Femur (tissue), 1 donor: ENCODE measurements around the gene ABCA1.
"Not testable (repeated sequence)": the region's sequence is repeated elsewhere in the genome, so short reads cannot be mapped to it uniquely, and the experiment has no call there.

Experiments used
- DNase-seq: peaks from one replicate; pipeline ENCODE4 v3.0.0-alpha.2; 2017

Gene ABCA1

DNA sequence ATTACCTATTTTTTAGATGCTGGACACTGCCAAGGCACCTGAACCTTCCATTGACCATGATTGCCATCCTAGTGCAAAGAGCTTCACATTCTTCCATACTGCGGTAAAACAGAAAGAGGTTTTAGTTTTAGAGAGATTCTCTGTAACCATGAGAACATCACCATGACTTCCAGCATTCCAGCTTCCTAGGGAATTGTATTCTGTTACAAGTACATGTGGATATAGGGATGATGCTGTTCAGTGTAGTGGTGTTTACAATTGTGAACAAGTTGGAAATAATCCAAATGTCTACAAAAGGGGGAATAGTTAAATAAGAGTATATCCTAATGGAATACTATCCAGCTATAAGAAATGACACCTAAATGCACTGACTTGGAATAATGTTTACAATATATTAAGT is 141.7 kb downstream of the ABCA1 start:
- DNase-seq: no peak

DNA sequence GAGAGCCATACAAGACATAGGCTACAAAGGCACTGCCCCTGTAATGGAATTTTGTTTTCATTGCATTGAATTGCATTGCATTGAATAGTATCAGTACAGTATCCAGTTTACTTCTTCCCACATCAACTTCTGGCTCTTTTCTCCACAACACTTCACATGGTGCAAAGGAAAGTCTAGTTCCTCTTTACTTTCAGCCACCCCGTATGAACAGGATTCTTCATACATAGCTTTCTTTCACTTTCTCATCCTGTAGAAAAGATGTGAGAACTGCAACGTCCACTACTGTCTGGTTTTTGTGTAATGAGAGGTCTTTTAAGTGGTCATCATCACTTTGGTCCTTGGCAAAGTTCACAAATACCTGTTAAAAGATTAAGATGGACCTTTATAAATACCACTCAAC is 143.9 kb downstream of the ABCA1 start:
- no peak for DNase-seq

DNA sequence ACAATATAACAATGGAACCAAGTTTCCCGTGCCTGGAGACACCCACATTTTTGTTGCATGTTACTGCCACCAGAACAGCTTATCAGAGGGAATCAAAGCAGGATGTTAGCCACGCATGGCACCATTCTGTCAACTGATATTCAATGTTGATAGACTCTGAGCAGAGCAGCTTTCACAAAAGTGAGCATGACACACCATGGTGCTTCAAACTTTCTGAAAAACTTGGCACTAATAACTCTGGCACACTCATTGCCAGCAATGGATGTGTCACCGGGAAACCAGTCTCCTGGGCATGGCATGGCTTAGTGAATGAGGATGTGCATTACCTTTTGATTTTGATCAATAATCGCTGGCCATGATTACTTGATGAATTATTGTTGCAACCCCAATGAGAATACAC is 144.4 kb downstream of the ABCA1 start:
- no peak for DNase-seq

DNA sequence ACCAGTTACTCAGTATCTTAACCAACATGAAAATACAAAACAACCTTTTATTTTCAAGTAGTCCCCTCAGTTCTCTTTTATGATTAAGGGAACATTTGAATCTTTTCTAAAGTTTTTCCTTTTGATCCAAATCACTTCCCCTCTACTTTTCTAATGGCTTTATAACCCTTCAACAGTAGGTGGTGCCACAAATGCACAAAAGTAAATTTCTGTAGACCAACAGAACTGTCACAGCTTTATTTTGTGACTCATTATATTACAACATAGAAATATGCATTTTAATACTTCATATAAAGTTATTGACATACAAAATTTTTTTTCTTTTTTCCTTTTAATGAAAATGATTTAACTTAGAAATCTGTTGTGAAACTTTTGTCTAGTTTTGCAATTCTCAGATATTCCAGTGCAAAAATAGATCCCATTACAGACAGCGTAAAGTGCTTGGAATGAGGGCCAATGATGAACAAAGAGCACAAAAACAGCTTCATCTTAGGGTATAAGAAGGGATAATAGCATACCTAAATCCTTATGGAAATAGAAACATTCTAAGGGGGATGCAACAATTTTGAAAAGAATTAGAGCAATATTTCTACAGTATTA is 147.1 kb downstream of the ABCA1 start:
- no peak for DNase-seq

DNA sequence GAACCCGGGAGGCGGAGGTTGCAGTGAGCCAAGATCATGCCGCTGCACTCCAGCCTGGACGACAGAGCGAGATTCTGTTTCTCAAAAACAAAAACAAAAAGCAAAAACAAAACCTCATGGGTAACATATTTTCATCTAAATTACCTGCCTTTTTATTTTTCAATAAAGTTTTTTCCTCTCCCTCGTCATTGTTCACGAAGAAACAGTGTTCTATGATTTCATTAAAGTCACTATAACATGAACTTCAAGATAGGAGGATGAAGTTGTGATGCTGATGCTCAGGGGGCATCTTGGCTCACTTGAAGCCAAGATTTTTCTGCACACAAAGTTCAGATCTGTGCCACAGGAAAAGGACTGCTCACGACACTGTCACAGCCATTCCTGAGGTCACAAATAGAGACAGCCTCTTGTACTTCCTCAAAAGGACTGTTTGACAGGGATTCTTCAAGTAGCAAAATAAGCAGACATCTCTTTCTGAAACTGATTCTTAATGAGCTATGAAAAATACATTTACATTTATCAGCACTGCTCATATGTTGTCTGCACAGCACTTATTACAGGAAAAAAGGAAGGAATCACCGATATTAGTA is 147.9 kb downstream of the ABCA1 start:
- no peak for DNase-seq

DNA sequence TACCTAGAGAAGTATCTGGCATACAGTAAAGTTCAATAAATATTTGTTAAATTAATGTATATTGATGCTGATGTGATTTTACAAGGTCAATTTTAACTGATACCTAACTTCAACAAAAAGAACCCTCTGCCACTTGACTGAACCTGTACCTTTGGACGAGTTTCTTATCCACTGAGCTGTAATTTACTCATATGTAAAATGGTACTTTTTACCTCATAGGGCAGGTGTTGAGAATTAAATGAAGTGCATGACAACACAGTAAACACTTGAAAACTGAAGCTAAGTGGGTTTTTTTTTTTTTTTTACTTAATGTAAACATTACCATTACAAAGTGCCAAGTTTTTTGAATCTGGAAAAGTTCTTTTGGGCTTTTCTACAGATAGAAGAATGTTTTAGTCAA is 148.6 kb downstream of the ABCA1 start:
- DNase-seq: no peak

DNA sequence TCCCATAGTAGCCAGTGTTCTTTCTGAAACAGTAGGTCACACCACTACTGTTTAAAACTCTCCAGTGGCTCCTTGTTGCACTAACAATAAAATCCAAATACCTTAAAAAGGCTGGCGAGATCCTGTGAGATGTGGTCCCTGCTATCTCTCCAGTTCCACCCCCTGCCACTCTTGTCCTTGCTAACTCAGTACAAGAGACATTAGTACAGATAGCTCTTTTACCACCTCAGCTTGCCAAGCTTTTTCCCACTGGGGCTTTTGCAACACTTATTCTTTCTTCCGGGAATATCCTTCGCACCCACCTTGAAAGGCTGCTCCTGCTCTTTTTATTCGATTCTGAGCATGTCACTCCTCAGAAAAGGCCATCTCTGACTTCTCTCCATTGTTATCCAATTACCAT is 149.2 kb downstream of the ABCA1 start:
- DNase-seq: no peak

DNA sequence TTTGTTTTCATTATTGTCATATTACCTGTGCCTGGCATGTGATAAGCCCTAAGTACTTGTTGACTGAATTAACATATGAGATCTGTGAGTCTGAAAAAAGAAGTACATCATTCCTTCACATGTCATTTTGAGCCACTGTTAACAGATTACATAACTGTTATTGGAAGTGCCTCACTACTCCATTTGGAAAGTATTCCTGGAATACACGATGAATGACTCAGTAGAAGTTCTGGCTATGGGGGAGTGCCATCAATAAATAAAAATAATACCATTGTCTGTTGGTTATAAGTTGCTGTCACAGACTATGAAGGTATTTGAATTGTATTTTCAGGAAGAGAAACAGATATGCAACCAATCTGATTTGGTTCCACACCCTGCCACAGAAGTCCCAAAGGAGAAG is 151.2 kb downstream of the ABCA1 start:
- no peak for DNase-seq

DNA sequence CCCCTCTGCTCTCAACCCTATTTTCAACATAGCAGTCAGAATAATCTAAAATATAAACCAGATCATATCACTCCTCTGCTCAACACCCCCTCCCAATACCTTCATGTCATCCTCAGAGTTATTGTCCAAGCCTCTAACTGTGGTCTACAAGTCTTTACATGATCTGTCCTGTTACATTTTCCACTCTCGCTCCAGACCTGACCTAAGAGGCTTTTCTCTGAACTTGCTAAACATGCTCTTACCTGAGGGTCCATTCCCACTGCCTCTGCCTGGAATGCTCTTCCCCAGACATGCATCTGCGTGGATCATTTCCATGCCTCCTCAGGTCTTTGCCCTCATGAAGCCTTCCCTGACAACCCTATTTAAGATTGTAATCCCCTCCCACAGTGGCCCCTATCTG is 152.0 kb downstream of the ABCA1 start:
- DNase-seq: no peak

DNA sequence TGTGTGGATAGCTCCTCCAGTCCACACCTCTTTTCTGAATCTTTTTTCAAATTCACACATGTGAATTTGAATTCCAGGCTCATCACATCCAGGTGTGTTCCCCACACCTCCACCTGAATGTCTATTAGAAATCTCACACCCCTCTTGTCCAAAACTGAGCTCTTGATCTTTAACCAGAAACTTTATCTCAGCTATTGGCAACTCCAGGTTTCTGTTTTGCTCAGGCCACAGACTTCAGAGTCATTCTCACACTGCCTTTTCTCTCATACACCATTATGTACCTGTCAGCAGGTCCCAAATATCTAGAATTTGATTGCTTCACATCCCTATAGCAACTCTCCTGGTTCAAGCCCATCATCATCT is 152.4 kb downstream of the ABCA1 start:
- no peak for DNase-seq

DNA sequence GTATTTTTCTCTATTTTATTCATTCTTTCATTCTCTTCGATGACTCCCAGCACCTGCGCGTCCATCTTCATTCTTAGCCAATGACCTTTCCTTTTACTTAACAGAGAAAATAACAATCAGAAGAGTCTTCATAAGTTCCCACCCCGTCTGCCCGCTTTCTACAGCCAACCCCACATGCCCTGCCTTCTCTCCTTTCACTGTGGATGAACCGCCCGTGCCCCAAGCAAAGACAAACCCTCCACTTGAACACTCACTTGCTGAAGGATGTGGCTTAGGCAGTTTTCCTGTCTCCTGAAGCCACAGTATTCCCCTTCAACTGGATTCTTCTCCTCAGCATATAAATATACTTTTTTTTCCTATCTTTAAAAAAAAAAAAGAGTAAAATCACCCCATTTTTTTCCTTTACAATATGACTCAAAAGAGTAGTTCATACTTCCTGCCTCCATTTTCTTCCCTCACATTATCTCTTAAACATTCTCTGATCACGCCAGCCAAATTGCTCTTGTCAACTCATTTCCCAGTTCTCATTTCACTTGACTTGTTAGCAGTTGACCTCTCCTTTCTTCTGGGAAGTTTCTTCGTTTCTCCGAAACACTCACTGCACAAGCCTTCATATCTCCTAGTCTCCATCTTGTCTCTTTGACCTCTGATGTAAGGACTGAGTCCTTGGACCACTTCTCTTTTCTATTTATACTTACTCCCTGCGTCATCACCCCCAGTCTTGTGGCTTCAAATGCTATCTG is 153.0 kb downstream of the ABCA1 start:
- no peak for DNase-seq

DNA sequence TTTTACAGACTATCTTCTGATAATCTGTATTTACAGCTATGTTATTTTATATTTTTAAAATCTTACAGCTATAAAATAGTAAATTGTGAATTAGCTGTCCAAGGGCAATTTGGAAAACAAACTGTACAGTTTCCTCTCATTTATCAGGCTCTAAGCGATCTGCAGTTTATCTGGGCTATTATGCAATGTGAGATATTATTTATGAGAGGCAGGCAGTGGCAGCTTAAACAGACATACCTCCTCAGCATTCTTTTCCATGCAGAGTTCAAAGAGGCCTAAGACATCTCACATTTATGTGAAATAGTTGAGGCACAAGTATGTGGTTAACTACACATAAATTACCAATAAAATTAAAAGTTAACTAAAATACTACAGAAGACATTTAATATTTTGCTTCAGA is 153.8 kb downstream of the ABCA1 start:
- no peak for DNase-seq

DNA sequence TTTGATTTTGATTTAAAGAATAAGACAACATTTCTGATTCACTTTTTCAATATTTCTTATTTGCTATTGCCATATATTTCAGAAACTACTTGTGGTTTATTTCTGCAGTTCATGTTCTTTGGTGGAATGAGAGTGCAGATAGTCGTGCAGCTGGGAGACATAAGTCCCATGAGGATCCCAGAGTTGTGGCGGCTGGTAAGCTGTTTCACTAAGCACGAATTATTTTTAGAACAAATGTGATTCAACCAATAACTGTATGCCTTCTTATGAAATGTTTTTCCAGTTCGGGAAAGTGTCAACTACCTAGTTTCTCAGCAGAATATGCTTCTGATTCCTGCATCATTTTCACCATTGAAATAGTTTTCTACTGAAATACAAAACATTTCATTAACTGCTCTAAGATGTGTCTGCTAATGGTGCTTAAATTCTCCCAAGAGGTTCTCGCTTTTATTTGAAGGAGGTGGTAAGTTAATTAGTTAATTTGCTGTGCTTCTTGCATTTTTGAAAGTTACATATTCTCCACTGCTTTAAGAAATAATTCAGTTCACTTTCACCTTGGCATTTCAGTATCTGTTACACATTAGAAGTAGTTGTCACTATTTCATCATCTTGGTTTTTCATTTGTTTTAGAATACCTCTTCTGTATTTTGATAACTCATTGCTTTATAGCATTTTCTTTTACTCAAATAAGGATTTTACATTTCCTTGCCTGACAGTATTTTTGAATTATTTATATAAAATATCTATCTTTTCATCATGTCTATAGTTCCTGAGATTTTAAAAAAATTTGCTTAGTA is 155.0 kb downstream of the ABCA1 start:
- DNase-seq: no peak

DNA sequence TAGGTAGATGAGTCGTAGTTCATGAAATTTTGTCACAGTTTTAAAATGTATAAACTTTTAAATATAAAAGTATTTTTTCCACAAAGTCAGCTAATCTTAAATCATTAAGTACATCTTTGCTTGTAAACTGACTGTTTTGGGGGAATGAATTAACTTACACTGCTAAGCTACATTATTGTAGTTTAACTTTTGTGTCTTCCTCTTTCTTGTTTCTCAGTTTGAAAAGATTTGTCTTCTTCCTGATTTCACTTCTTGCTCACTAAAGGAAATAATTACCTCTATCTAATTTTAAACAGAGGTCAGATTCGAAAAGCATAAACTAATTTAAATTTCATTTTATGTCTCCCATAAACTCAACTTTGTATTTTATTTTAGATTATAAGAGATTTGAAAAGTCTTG is 158.3 kb downstream of the ABCA1 start:
- no peak for DNase-seq

DNA sequence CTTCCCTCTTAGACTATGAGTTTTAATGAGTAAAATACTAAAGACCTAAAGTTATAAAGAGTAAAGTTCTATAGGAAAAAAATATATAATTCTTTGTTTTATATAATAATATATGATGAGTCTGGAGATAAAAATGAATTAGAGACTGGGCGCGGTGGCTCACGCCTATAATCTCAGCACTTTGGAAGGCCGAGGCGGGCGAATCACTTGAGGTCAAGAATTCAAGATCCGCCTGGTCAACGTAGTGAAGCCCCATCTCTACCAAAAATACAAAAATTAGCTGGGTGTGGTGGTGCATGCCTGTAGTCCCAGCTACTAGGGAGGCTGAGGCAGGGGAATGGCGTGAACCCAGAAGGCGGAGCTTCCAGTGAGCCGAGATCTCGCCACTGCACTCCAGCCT is 158.9 kb downstream of the ABCA1 start:
- not testable (repeated sequence) for DNase-seq

DNA sequence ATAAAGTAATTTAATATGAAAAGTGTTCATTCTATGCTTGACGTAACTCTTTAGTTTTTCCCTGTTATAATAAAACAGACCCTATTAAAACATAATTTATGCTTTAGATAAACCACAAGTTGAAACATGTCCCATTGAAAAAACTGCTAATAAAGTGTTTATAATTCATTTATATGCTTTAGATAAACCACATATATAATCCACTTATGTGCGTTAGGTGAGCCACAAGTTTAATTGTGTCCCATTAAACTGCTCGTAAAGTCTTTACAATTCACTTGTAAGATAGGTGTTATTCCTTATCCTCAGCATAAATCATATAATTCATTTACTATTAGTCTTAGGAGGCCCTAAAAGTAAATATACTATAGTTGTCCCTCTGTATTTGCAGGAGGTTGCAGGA is 160.4 kb downstream of the ABCA1 start:
- no peak for DNase-seq

DNA sequence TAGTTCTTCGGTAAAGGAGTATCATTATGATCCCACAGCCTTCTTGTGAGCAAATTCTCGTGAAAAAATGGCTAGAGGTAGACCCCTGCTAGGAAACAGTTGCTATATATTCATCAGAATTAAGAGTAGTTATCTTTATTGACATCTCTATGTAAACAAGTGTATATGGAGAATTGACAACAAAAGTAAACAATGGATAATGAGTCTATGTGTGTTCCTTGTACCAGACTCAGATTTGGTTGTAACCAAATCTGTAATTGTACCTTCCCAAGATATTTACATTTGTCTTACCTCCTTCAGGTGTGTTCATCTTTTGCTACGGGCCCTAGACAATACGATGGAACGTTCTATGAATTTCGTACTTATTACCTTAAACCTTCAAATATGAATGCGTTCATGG is 161.9 kb downstream of the ABCA1 start:
- DNase-seq: no peak

DNA sequence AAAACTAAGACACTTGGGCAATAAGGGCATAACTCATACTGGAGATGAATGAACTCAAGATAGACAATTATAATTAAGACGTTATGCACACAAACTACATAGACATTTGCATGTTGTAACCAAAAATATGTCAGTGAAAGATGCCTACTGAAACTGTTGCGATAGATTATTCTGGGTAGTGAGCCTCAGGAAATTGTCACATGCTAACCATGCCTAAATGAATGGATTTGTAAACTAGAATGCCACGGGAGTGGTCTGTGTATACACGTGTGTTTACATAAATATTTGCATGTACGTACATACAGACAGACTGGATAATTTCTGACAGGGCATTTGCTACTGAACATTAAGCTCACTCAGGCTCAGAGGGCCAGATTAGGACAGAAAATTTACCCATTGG is 162.8 kb downstream of the ABCA1 start:
- no peak for DNase-seq

DNA sequence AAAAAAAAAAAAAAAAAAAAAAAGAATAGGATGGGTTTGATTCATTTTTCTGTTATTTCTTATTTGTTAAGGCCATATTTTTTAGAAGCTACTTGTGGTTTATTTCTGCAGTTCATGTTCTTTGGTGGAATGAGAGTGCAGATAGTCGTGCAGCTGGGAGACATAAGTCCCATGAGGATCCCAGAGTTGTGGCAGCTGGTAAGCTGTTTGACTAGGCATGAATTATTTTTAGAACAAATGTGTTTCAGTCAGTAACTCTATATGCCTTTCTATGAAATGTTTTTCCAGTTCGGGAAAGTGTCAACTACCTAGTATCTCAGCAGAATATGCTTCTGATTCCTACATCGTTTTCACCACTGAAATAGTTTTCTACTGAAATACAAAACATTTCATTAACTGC is 169.0 kb downstream of the ABCA1 start:
- DNase-seq: no peak

DNA sequence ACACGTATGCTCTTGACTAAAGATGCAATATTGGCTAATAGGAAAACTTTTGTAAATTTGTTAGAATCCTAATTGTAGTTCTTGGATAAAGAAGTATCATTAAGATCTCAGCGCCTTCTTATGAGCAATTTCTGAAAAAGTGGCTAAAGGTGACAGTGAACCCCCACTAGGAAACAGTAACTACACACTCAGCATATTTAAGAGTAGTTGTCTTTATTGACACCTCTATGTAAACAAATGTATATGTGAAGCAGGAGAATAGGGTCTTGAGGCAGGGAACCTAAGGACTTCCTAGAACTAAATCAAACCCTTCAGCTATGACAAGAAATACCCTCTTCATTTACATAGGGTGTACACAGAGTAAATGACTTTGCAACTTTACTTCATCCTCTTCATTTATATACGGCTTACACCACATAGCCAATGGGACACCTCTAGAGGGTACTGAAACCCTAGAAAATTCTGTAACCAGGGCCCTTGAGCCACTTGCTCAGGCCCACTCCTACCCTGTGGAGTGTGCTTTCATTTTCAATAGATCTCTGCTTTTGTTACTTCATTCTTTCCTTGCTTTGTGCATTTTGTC is 177.7 kb downstream of the ABCA1 start:
- DNase-seq: no peak

DNA sequence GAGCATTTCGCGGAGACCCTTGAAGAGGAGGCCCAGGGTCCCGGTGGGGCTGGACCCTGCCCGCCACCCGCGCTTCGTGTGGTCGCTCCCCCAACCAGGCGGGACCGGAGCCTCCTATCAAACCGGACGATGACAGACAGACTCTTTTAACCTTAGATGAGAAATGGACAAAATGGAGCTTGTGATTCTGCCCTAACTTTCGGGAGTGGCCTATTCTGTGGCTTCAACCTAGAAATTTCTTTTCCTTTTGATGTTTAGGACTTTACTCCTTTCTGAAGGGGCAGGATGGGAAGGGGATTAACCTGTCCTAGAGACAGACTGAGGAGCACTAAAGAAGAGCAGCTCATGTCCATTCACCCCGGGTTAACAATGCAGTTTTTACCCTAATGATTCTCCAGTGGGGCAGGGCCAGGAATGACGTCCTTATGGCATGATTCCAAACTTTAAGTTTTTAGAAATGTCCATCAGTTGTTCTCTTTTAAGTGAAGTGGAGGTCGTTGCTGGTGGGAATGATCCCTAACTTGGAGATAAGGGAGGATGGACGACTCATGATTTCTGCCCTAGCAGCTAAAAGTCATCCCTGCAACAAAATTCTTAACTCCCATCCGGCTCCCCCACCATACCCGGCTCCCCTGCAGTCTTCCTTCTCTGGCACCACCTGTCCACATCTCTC is 179.5 kb downstream of the ABCA1 start:
- DNase-seq: peak; percentile 47

DNA sequence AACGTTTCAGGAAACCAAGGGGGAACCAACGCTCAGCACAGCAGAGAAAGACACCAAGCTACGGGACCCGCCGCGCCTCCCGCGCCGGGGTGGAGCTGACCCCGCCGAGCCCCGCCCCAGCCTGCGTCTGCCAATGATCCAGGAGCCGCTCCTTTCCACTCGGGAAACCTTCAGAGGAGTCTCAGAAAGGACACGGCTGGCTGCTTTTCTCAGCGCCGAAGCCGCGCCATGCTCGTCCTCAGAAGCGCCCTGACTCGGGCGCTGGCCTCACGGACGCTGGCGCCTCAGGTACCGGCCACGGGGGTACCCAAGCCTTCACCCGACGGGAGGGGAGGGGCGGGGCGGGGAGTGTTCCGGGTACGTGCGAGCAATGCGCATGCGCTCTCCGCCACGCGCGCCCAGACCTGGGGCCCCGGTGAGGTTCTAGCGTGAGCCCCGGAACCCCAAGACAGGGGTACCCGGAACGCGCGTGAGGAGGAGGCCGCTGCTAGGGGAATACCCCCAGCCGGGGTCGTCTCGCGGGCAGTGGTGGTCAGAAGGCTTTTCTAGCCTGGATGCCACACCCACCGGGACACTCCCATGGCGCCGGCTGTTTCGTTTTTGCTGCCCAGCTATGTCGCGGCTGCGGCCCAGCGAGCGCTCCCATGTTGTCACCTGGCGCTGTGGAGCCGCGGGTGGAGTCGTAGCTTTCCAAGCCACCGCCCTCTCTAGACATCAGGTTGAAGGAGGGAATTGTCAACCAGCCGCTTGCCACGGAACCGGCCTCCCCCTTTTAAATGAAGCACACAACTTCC is 180.2 kb downstream of the ABCA1 start, which contains the start of gene NIPSNAP3A:
Gene NIPSNAP3A, plus strand, starts transcription at position 119 of the 794 bp plus-strand sequence. Its CDS starts 110 bp downstream, at position 229.
- DNase-seq: peak; percentile 93
